Loucy (cell line): ENCODE measurements around the gene QRSL1.

Source experiments
- H2AFZ ChIP-seq: fragments of 200-600 bp; sonication (generic); 2 replicates; pipeline ENCODE4 v1.6.0; 2016; ENCODE audit warnings: antibody characterized with exemption, mild to moderate bottlenecking, low read length, moderate library complexity
- H3F3A ChIP-seq: fragments of 200-600 bp; 2 replicates; pipeline ENCODE4 v1.6.0; 2016; ENCODE audit warnings: antibody characterized with exemption, low read depth, mild to moderate bottlenecking
- H3K27me3 ChIP-seq: fragments of 200-600 bp; sonication (generic); 2 replicates; pipeline ENCODE4 v1.6.1; 2014; ENCODE audit warnings: low read length, mild to moderate bottlenecking; ENCODE audit not compliant: insufficient read depth, poor library complexity, severe bottlenecking
- H3K36me3 ChIP-seq: fragments of 200-600 bp; sonication (generic); 2 replicates; pipeline ENCODE4 v1.6.1; 2016; ENCODE audit warnings: low read length; ENCODE audit not compliant: insufficient read depth
- H3K4me1 ChIP-seq: fragments of 200-600 bp; sonication (generic); 2 replicates; pipeline ENCODE4 v1.5.1; 2014; ENCODE audit warnings: low read length, mild to moderate bottlenecking; ENCODE audit not compliant: insufficient read depth, poor library complexity, severe bottlenecking
- H3K4me2 ChIP-seq: fragments of 200-600 bp; sonication (generic); 2 replicates; pipeline ENCODE4 v1.6.0; 2014; ENCODE audit warnings: antibody characterized with exemption, low read length, low read depth, mild to moderate bottlenecking; ENCODE audit not compliant: poor library complexity, severe bottlenecking
- H3K4me3 ChIP-seq: fragments of 200-600 bp; sonication (generic); 2 replicates; pipeline ENCODE4 v1.5.1; 2014; ENCODE audit warnings: low read length, mild to moderate bottlenecking, mixed read lengths; ENCODE audit not compliant: poor library complexity, severe bottlenecking
- H3K79me2 ChIP-seq: fragments of 200-600 bp; sonication (generic); 2 replicates; pipeline ENCODE4 v1.6.1; 2014; ENCODE audit warnings: low read length; ENCODE audit not compliant: insufficient read depth
- H3K9ac ChIP-seq: fragments of 200-600 bp; sonication (generic); 2 replicates; pipeline ENCODE4 v1.6.0; 2014; ENCODE audit warnings: mild to moderate bottlenecking, low read depth, low read length, moderate library complexity; ENCODE audit not compliant: poor library complexity, severe bottlenecking
- H3K9me2 ChIP-seq: fragments of 200-600 bp; sonication (generic); replicated peaks from 2 replicates; pipeline ENCODE4 v1.6.1; 2016; ENCODE audit warnings: low read depth, low read length, mixed read lengths
- H3K9me3 ChIP-seq: fragments of 200-600 bp; sonication (generic); 2 replicates; pipeline ENCODE4 v1.6.1; 2014; ENCODE audit warnings: mild to moderate bottlenecking, antibody characterized with exemption, low read length, low read depth; ENCODE audit not compliant: insufficient read depth
- H4K20me1 ChIP-seq: fragments of 200-600 bp; sonication (generic); 2 replicates; pipeline ENCODE4 v1.6.0; 2014; ENCODE audit warnings: antibody characterized with exemption, low read length, mild to moderate bottlenecking; ENCODE audit not compliant: insufficient read depth, poor library complexity, severe bottlenecking
- EZH2phosphoT487 ChIP-seq: fragments of 200-600 bp; IDR thresholded peaks from 2 replicates; pipeline ENCODE4 v1.6.1; 2018; ENCODE audit warnings: antibody characterized with exemption, mild to moderate bottlenecking, moderate library complexity, borderline replicate concordance
- TF ChIP-seq, protein P1 (sequence below): fragments of 200-600 bp; sonication (generic); conservative IDR thresholded peaks from 2 replicates; pipeline ENCODE4 v1.5.1; 2014; ENCODE audit warnings: mild to moderate bottlenecking, antibody characterized with exemption, low read length

The QRSL1 gene

DNA sequence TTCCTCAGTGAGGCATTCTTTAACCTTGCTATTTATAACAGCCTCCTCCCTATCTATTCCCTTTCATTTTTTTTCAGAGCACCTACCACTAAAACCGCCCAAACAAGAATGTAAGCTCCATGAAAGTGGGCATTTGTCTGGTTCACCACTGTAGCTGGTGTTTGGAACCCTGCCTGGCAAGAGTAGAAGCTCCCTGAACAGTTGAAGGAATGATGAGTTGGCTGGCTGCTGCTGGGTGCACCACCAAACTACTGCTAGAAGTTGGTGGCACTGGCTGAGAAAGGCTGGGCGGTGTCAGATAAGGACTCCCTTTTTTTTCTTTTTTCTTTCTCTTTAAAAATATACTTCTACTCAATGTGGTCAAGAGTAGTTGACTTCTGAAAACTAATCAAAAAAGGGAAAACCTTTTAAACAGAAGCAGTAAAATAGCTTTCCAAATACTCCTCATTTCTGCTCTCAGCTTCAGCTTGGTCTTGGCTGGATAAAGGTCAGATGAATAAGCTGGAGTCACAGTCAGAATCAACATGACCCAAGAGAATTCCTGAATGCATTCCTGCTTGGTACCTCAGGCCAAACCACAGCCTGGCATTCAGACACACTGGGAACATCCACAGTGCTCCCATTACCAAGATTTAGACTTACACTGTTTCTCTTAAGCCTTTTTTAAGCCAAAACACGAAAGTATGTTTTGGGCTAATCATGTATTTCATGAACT is 38.1 kb upstream of the QRSL1 start:
- H3K4me3 ChIP-seq, result no peak overlapping the region
- no peaks in the 10 kb centered on the region for H3K9me3 ChIP-seq
- no peaks in the 10 kb centered on the region for H3K9me2 ChIP-seq
- H3K27me3 ChIP-seq, result no peaks in the 10 kb centered on the region
- no peaks in the 10 kb centered on the region for H4K20me1 ChIP-seq
- H3K4me2 ChIP-seq, result no peak overlapping the region
- H3K36me3 ChIP-seq, result no peaks in the 10 kb centered on the region
- H2AFZ ChIP-seq, result no peak overlapping the region
- no peak overlapping the region for H3K9ac ChIP-seq
- no peaks in the 10 kb centered on the region for H3F3A ChIP-seq
- TF ChIP-seq, protein P1, sequence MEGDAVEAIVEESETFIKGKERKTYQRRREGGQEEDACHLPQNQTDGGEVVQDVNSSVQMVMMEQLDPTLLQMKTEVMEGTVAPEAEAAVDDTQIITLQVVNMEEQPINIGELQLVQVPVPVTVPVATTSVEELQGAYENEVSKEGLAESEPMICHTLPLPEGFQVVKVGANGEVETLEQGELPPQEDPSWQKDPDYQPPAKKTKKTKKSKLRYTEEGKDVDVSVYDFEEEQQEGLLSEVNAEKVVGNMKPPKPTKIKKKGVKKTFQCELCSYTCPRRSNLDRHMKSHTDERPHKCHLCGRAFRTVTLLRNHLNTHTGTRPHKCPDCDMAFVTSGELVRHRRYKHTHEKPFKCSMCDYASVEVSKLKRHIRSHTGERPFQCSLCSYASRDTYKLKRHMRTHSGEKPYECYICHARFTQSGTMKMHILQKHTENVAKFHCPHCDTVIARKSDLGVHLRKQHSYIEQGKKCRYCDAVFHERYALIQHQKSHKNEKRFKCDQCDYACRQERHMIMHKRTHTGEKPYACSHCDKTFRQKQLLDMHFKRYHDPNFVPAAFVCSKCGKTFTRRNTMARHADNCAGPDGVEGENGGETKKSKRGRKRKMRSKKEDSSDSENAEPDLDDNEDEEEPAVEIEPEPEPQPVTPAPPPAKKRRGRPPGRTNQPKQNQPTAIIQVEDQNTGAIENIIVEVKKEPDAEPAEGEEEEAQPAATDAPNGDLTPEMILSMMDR, result no peak
- no peak for TF ChIP-seq EZH2phosphoT487
- H3K79me2 ChIP-seq, result no peaks in the 10 kb centered on the region
- no peaks in the 10 kb centered on the region for H3K4me1 ChIP-seq

DNA sequence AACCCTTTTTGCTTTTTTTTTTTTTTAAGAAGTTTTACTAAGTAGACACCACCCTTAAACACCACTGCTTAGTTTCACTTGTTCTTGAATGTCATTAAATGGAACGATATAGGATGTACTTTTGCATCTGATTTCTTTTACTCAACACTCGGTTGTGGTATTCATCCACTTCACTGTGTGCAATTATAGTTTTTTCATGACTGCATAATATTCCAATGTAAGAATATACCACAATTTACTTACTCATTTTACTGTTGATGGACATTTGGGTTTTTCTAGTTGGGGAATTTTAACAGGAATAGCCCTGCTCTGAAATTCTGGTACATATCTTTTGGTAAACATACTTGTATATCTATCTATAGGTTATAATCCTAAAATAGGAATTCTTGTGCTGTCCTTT is 29.9 kb upstream of the QRSL1 start:
- Histone ChIP-seq H3K4me3 (no peak overlapping the region), H3K27me3 (no peaks in the 10 kb centered on the region), H3K9ac (no peak overlapping the region), H3K9me2 (no peaks in the 10 kb centered on the region), H4K20me1 (no peaks in the 10 kb centered on the region), H3K36me3 (no peaks in the 10 kb centered on the region), H2AFZ (no peak overlapping the region), H3K79me2 (no peaks in the 10 kb centered on the region), H3F3A (no peaks in the 10 kb centered on the region), H3K4me2 (no peak overlapping the region), H3K9me3 (no peaks in the 10 kb centered on the region), H3K4me1 (peaks cover 34% of the 10 kb centered on the region)
- TF ChIP-seq EZH2phosphoT487, result no peak
- TF ChIP-seq, protein P1, result no peak

DNA sequence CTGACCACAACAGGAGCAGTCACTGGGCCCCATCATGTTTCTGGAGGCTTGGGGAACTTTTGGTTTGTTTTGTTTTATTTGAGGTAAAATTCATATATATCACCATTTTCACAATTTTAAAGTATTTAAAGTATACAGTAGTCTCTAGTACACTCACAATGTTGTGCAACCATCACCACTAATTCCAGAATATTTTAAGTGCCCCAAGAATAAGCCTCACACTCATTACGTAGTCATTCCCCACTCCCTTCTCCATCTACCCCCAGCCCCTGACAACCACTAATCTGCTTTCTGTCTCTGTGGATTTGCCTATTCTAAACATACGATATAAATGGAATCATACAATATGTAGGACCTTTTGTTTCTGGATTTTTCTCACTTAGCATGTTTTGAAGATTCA is 29.0 kb upstream of the QRSL1 start:
- Histone ChIP-seq H3K79me2 (no peaks in the 10 kb centered on the region), H3K4me2 (no peak overlapping the region), H3K9ac (no peak overlapping the region), H4K20me1 (no peaks in the 10 kb centered on the region), H3K9me2 (no peaks in the 10 kb centered on the region), H3K36me3 (no peaks in the 10 kb centered on the region), H2AFZ (no peak overlapping the region), H3K4me1 (peaks cover 35% of the 10 kb centered on the region), H3K27me3 (no peaks in the 10 kb centered on the region), H3K9me3 (no peaks in the 10 kb centered on the region), H3K4me3 (no peak overlapping the region), H3F3A (no peaks in the 10 kb centered on the region)
- TF ChIP-seq, protein P1, result no peak
- TF ChIP-seq EZH2phosphoT487, result no peak
